GM18861 (cell line): ENCODE measurements around the gene DFFB.
"Not testable (repeated sequence)": the region's sequence is repeated elsewhere in the genome, so short reads cannot be mapped to it uniquely, and the experiment has no call there.

ENCODE experiments used
- ATAC-seq: cut with Tn5 transposase; IDR thresholded peaks from one replicate; pipeline ENCODE4 v1.9.1; 2021; ENCODE audit not compliant: unreplicated experiment

Gene DFFB

GRCh38 chr1:3908886-3909517 lies 51.7 kb downstream of the DFFB start:
- ATAC-seq = no peak

GRCh38 chr1:3909615-3910014 lies 52.3 kb downstream of the DFFB start:
- ATAC-seq = no peak

- no peak for ATAC-seq
Observed at GRCh38 chr1:3910049-3910731, 52.9 kb downstream of the DFFB start.

DNA sequence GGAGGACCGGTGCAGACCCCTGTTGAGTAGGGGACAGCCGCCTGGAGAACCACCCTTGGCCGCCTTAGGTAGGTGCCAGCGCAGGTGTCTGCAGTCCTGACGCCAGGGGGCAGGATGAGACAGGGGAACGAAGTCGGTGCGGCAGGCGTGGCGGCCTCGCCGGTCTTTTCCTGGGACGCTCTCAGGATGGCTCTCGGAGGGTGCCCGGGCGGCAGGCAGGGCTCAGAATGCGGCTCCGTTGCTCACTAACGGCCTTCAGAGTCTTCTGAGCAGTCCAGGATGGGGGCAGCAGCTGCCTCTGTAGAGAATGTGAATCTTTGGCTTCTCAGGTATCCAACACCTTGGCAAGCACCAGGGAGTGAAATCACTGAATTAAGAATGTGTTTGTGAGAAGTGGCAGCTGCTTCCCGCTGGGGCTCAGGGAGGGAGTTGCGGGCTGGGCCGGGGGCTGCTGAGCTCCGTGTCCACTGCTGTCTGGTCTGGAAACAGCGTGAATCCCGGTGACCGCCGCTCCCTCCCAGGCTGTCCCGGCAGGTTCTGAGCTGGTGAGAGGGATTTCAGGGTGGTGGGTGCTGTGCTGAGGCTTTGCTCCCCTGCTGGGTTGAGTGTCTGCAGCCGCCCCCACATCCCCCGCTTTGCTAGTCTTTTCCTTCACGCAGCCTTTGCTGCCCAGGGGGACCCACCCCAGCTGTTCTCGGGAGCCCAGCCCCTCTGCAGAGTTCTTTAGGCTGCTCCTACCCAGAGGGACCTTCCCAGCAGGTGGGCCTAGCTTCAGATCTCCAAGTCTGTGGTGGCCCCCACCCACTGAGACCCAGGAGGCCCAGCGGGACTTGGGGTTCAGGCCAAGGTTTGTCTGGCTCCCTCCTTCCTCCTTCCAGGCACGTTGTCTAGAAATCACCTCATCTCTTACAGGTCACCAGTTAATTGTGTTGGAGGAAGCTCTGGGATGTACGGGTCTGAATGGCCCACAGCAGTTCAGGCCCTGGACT lies 53.9 kb downstream of the DFFB start:
- no peak for ATAC-seq

DNA sequence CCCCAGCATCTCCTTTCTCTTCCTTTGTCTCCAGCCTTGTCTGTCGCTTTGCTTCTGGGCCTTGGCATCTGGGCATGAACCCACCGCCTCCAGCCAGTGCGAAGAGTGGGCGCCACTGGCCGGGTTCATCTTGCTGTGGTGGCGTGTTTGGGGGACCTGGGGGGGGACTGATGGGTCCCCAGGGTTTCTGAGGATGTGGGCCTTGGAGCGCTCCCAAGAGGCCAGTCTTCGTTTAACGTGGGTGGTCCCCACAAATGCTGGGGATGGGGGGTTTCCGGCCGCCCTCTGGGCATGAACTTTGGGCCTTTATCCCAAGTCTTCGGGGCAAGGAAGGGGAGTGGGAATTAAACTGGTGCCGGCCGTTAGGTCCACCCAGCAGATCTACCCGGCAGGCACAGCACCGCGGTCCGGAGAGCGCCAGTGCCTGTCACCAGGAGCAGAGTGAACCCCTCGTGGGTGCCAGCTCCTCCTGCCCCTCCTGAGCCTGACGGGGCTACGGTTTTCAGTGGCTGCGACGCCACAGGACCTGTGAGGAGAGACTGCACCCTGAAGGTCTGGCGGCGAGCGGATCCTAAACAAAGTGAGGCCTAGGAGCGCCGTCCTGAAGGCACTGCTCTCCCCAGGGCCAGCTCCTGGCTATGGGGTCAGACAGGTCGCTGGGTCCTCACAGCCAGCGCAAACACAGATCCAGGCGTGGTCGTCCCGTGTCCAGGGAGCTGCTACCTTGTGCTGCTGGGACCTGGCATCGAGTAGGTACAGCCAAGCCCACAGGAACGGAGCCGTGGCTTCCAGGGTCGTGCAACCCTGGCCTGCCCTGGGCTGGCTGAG lies 54.9 kb downstream of the DFFB start:
- no peak for ATAC-seq

GRCh38 chr1:3912809-3913685 lies 55.8 kb downstream of the DFFB start:
- no peak for ATAC-seq

GRCh38 chr1:3914331-3914851 lies 57.1 kb downstream of the DFFB start:
- no peak for ATAC-seq

DNA sequence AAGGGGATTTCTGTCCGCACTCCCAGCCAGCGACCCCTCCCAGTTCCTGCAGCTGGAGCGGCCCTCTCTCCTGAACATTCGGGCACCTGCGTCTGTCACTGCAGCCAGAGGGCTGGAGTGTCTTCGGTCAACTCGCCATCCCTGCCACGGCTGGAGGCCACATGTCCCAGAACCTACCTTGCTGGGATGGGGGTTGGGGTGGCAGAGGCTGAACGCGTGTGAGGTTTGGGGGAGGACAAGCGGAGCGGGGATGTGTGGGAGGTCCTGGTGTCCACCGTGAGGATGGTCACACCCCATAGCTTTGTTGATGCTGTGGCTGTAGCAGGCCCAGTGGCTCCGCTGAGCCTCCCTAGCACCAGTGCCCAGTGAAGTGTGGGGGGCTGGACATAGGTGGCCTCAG lies 57.6 kb downstream of the DFFB start:
- no peak for ATAC-seq

DNA sequence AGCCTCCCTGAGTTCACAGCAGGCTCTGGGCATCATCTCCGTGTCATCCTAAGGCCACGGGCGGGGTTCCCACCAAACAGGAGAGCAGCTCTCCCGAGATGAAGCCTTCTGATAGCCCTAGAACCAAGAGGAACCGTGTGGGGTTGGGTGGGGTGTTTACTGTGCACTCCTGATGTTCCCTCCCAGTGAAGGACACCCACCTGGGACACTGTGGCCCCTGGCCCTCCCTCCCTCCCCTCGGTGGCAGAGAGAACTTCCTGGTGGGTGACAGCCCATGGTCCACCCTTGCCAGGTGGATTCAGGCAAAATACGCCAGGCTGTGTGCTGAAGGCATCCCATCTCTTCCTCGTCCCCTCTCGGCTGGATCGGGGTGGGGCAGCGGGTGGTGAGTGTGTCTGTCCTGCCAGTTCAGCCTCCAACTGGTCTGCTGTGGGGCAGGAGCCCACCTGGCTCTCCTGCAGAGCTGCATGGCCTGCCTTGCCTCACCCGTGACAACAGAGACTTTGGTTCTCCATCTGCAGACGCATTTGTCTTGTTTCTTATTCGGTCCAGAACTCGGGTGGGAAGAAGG lies 58.4 kb downstream of the DFFB start:
- no peak for ATAC-seq

GRCh38 chr1:3917761-3918160 lies 60.5 kb downstream of the DFFB start:
- ATAC-seq = no peak

DNA sequence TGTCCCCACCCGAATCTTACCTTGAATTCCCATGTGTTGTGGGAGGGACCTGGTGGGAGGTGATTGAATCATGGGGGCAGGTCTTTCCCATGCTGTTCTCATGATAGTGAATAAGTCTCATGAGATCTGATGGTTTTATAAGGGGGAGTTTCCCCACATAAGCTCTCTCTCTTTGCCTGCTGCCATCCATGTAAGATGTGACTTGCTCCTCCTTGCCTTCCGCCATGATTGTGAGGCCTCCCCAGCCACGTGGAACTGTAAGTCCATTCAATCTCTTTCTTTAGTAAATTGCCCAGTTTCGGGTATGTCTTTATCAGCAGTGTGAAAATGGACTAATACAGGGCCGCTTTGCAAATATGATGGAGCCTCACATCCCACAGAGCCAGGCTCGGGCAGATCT lies 61.1 kb downstream of the DFFB start:
- ATAC-seq = not testable (repeated sequence)

DNA sequence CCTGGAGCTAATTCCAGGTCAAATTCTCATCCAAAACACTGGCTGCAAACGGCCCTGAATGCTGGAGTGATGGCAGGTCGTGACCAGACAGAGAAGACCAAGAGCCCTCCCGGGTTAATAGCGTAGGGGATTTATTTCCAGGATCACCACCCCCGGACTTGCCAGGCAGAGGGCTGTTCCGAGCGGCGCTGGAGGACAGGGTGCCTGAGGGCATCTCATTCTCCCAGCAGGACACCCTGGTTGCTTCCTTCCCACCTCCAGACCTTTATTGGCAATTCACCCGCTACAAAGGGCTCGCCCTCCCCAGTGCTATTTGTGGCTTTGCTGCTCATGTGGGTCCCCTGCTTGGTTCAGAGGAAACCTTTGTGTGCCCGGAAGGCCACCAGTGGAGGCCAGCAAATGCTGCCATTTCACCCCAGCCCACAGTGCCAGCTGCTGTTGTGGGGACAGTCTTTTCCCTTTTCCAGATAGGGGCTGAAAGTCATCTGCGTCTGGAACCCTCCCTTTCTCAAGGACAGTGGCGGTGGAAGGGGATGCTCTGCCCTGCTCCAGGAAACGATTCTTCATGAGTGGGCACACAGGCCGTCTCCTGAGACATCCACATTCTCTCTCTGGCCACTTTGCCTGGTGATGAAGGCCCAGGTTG lies 61.8 kb downstream of the DFFB start:
- no peak for ATAC-seq

DNA sequence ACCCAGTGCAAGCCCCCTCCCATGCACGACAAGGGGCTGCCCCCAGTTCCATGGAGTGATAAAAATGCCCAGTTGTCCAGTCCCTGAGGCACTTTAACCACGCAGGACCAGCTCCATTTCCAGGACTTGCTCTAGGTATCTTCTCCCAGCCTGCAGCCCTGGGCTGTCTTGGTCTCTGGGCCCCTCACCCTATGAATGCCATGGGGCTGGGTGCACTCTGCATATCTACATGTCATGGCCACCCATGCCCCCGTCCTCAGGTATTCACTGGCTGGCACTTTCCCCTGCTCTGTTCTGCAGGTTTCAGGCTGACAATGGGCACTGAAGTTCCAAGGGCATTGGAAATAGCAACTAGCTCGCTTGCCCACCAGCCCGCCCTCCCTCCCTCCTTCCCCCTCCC lies 62.4 kb downstream of the DFFB start:
- no peak for ATAC-seq

DNA sequence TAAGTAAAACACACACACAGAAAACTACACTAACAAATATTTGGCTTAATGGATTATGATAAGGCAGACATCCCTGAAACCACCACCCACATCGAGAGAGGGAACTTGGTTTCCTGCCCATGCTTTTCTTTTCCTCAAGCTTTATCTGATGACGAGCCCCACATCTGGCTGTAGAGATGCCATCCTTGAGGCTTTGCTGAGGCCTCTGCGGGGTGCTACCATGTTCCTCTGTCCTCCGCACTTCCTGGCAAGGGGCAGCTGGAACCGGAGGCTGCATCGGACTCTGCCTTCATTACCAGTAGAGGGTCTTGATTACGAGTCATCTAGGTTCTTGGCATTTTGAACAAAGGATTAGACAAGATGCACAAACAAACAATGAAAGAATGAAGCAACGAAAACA lies 64.5 kb downstream of the DFFB start:
- ATAC-seq = no peak

GRCh38 chr1:3922201-3922725 lies 65.0 kb downstream of the DFFB start:
- ATAC-seq = no peak

GRCh38 chr1:3922851-3923250 lies 65.6 kb downstream of the DFFB start:
- no peak for ATAC-seq

- no peak for ATAC-seq
Observed at GRCh38 chr1:3923378-3924185, 66.3 kb downstream of the DFFB start.
